Central memory CD4-positive, alpha-beta T cell (primary cell): ENCODE measurements around the gene SEMA6B.
"Not testable (repeated sequence)": the region's sequence is repeated elsewhere in the genome, so short reads cannot be mapped to it uniquely, and the experiment has no call there.

Experiments
- DNase-seq: peaks from one replicate; pipeline ENCODE4 v3.0.0; 2022

Gene SEMA6B

DNA sequence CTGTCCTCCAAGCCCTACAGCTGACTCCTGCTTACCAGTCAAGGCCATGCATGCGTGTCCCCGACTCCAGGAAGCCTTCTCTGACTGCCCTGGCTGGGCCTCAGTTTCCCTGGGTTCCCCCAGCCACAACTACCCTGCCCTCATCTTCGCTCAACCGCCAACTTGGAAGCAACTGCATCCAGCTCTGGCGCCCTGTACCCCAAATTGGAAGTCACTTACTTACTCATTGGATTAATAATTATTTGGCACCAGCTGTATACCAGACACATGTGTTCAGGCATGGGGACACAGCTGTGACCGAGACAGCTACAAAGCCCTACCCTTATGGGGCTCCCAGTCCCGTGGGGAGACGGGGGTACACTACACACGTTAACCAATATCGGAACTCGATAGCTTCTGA, 10.9 kb upstream of the SEMA6B start:
- DNase-seq: no peak

DNA sequence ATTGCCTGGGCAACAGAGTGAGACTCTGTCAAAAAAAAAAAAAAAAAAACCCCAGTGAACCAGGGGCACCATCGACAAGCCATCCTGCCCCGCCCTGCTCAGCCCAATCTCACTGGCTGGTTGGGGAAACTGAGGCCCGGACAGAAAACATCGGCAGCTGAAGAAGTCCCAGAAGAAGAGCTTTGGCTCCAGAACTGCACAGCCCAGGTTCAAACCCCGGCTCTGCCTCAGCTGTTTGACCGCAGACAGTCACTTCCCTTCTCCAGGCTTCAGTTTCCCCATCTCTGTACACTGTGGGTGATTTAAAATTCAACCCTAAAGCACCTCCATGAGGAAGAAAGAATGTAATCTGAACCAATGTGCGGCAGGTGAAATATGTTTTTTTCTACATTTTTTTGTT, 9.4 kb upstream of the SEMA6B start:
- DNase-seq: no peak

GRCh38 chr19:4567584-4568071, 8.1 kb upstream of the SEMA6B start:
- peak; percentile 39 for DNase-seq

GRCh38 chr19:4566402-4567051, 7.0 kb upstream of the SEMA6B start:
- DNase-seq: no peak

GRCh38 chr19:4563562-4563961, 4.1 kb upstream of the SEMA6B start:
- not testable (repeated sequence) for DNase-seq

DNA sequence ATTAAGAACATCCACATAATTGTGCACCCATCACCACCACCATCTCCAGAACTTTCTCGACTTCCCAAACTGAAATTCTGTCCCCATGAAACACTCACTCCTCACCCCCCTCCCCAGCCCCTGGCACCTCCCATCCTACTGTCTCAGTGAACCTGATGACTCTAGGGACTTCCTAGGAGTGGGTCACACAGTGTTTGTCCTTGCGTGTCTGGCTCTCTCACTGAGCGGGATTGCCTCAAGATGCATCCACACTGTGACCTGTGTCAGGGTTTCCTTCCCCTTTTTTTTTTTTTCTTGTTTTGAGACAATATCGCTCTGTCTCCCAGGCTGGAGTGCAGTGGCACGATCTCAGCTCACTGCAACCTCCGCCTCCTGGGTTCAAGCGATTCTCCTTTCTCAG, 2.6 kb upstream of the SEMA6B start:
- not testable (repeated sequence) for DNase-seq

DNA sequence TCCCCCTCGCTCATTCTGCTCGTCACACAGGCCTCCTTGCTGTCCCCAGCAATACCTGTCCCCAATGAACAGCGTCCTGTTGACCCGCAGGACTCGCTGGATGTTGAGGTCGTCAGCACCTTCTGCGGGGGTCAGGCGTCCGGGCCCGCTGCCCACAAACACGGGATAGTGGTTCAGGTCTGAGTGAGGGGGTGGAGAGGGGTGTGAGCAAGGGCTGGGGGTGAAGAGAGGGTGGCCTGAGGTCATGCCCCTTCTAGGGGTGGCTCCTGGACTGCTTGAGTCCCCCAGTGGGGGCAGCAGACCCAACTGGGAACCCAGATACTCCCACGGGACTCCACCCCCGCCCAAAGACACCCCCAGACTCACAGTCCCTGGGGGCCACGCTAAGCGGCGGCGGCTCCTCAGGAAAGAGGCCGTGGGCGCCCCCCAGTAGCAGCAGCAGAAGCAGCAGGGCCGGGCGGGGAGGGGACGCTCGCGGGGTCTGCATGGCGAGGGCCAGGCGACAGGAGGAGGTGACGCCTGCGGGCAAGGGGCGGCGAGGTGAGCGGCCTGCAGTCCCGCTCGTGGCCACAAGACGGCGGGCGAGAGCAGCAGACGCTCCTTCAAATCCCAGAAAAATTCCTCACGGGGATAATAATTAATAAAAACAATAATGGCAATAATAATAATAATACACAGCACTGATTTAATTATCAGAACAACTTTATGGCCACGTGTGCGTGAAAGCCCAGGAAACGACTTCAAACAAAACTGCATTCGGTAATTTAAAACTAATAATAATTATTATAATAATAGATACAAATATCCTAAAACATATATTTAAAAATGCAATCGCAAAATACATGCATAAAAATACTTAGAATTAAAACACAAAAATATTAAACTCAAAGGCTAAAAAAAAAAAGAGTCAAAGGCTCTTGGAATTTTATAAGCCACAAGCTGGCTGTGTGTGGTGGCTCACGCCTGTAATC, 1.2 kb downstream of the SEMA6B start:
- no peak for DNase-seq

- DNase-seq: no peak
Observed at GRCh38 chr19:4557144-4557970, 2.1 kb downstream of the SEMA6B start.

DNA sequence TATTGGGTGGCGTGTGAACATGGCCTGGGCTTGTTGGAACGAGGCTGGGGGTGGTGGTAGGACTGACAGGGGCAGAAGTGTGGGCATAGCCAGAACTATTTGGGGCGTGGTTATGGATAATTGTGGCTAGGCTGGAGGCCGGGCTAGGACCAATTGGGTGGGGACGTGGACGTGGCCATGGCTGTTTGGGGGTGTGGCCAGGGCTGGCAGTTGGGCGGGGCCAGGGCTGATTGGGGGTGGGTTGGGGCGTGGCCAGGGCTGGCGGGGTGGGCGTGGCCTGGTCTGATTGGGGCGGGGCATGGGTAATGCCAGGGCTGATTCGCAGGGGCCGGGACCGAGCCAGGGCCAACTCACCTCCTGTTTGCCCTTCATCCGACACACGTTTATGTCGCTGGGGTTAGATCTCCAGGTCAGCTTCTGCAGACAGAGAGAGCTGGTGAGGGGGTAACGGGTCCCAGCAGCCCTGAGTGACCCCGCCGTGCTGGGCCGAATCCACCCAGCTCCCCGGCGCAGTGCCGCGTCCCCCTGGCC, 2.8 kb downstream of the SEMA6B start:
- DNase-seq: no peak

- DNase-seq: no peak
Observed at GRCh38 chr19:4555657-4556561, 3.6 kb downstream of the SEMA6B start.

GRCh38 chr19:4554717-4555116, 4.8 kb downstream of the SEMA6B start:
- DNase-seq: no peak

GRCh38 chr19:4553775-4554174, 5.7 kb downstream of the SEMA6B start:
- no peak for DNase-seq

GRCh38 chr19:4553092-4553695, 6.3 kb downstream of the SEMA6B start:
- no peak for DNase-seq

DNA sequence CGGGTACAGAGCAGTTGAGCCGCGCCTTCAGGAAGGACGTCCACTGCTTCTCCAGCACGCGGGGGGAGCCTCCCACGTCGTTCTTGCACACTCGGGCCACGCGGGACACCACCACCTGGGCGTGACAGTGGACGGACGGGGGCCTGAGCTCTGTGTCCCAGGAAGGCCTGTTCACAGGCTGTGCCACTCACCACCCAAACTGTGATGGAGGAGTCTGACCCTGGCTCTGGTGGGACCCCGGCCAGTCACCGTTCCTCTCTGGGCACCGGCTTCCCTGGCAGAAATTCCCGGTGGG, 7.0 kb downstream of the SEMA6B start:
- DNase-seq: no peak

DNA sequence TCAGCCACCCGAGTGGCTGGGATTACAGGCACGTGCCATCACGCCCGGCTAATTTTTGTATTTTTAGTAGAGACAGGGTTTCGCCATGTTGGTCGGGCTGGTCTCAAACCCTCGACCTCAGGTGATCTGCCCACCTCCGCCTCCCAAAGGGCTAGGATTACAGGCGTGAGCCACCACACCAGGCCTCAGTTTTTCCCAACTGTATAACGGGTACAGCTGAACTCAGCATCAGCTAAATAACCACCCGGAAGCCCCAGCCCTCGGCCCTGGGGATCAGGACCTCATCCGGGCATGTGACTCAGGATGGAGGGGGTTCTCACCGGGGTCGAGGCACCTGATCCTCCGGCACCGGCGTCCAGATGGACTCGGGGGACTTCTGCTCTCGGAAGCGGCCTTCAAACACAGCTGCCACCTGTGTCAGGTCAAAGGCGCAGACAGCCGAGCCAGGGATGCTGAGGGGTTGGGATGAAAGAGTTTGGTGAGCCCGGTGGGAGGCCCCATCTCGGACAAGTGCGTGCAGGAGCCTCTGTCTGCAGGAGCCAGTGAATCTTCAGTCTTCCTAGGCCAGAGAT, 8.9 kb downstream of the SEMA6B start:
- DNase-seq: no peak

DNA sequence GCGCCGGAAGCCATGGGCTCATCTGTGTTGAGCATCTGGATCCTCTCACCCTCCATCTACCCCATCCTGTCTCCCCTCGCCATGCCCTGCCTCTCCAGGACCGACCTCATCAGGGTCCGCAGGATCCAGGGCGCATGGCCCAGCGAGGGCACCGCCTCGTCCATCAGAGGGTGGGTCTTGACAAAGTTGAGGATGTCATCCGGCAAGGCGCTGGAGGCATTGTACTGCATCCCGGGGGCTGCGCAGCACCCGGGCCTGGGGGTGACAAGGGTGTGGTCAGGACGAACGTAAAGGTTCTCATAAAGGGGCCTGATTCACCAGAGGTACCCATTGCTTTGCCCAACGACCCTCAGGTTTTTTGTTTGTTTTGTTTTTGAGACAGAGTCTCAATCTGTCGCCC, 9.5 kb downstream of the SEMA6B start:
- no peak for DNase-seq

DNA sequence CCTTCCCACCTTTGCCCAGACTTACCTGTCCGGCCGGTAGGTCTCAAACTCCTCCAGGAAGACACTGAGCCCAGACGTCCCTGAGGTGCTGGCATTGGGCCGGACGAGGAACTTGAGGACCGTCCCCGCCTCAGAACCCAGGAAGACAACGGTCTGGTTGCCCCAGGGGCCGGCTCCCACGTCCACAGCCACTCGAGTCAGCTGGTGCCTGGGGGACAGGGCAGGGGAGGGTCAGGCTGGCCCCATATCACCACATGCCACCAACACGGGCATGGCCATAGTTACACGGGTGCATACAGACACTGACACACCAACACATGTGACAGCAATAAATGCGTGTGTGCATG, 11.3 kb downstream of the SEMA6B start:
- DNase-seq: no peak

DNA sequence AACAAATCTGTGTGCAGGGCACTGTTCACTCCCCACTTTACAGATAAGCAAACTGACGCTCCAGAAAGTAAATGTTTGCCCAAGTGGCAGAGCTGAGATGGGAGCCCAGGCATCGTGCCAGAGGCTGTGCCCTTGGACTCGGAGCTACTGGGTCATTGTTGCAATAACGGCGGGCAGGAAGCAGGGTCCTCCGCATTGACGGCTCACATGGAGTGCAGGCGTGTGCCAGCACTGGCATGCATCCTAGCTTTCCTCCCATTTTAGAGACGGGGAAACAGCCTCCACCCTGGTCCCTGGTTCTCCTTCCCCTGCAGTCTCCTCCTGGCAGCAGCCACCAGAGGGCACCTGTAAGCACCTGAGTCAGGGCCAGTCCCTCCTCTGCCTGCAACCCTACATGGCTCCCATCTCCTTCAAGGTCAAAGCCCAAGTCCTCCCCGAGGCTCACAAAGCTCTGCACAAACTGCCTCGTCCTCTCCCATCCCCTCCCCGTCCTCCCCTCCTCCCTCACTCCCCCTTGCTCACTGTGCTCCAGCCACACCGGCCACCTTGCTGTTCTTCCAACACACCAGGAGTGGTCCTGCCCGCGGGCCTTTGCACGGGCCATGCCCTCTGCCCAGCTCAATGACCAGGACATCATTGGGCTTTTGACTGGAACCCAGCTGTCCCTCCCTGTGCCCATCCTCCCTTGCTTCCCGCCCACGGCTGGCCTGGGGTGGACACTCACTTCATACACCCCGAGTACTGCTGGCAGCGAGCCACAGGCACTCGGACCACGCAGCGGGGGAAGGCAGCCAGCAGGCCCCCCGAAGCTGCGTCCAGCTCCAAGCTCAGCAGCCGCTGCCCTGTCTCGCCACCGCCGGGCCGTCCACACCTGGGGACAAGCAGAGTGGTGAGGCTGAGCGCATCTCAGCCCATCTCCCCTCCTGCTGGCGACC, 11.9 kb downstream of the SEMA6B start:
- DNase-seq: no peak

- no peak for DNase-seq
Observed at GRCh38 chr19:4543842-4544647, 15.4 kb downstream of the SEMA6B start.
